ENCODE data around the gene NME9. TPM values are rescaled to one million over a fixed set of nuclear protein-coding genes. Genes with fewer than 3 reads are reported as not detected.

The NME9 gene
- total and polyA plus RNA-seq, 2 of the 4 experiments (the other 2 are of a cell fraction) = not detected

- POLR2A ChIA-PET (ENCODE audit: unreplicated experiment) = no interaction called here
- Histone ChIP-seq H2BK120ac (ENCODE audit: low read depth, low read length) (no peak overlapping the region), H3K79me1 (ENCODE audit: low read depth in 1 of 2, low read length in 2 of 2) (peaks cover 10 to 54% of the 10 kb centered on the region in 2 experiments; a peak in 3 of 4 replicates), H3K56ac (ENCODE audit: extremely low read depth, insufficient read depth, low read length) (no peak overlapping the region), H3K27ac (ENCODE audit: insufficient read depth, low read length) (no peak overlapping the region), H3K4me2 (ENCODE audit: low read depth, low read length) (no peak overlapping the region), H3K23ac (ENCODE audit: low read depth, low read length) (no peak overlapping the region), H2BK20ac (ENCODE audit: low read depth, low read length) (no peak overlapping the region), H3K9me1 (ENCODE audit: insufficient read depth, low read length) (peaks cover 13% of the 10 kb centered on the region; the same call in 1 of the 2 replicates), H3K9me3 (ENCODE audit: control insufficient read depth, insufficient read depth, low read length) (no peaks in the 10 kb centered on the region), H4K91ac (ENCODE audit: insufficient read depth, low read depth, low read length) (no peak overlapping the region), H3K9ac (ENCODE audit: low read depth, low read length) (no peak overlapping the region), H4K20me1 (ENCODE audit: insufficient read depth, low read length) (peaks cover 13% of the 10 kb centered on the region), H3K36me3 (ENCODE audit: control insufficient read depth, insufficient read depth, low read length) (peaks cover 3% of the 10 kb centered on the region), H2BK5ac (ENCODE audit: low read depth, low read length, poor library complexity, severe bottlenecking) (no peak overlapping the region), H2AK9ac (replicated peaks; ENCODE audit: low read depth, low read length, poor library complexity) (no peak overlapping the region), H4K8ac (ENCODE audit: low read depth in 2 of 2, low read length in 2 of 2) (no peak overlapping the region), H2AK5ac (ENCODE audit: low read depth, low read length) (no peak overlapping the region), H3K14ac (replicated peaks; ENCODE audit: low read depth, low read length) (no peak overlapping the region), H2AFZ (replicated peaks; ENCODE audit: low read length, poor library complexity) (no peak overlapping the region), H3K4ac (ENCODE audit: low read depth, low read length) (no peak overlapping the region), H3K27me3 (ENCODE audit: control insufficient read depth, insufficient read depth, low read length) (no peaks in the 10 kb centered on the region), H4K5ac (ENCODE audit: low read depth, low read length) (no peak overlapping the region), H3K18ac (ENCODE audit: low read depth, low read length) (no peak overlapping the region), H2BK15ac (ENCODE audit: low read depth, low read length) (no peak overlapping the region), H3K4me3 (ENCODE audit: insufficient read depth, low read depth, low read length) (no peak overlapping the region), H3K4me1 (ENCODE audit: control insufficient read depth, insufficient read depth, low read length) (peaks cover 5% of the 10 kb centered on the region; the same call in 1 of the 2 replicates)
- in situ Hi-C loops (cut with MboI; ENCODE audit: low sequenced_read_pairs) = no loop called here
- CTCF ChIA-PET = no interaction called here
- intact Hi-C loops (cut with micrococcal nuclease) = no loop called here
- TF ChIP-seq NFE2L2 (IDR thresholded peaks at IDR 0.05; ENCODE audit: low read depth, low read length) (no peak), SMC3 (IDR thresholded peaks at IDR 0.05; ENCODE audit: low read depth, low read length) (no peak), MAZ (IDR thresholded peaks at IDR 0.05; ENCODE audit: borderline replicate concordance, low read depth, low read length) (no peak), MAFK (IDR thresholded peaks at IDR 0.05; ENCODE audit: low read depth, low read length) (no peak), BHLHE40 (IDR thresholded peaks at IDR 0.05; ENCODE audit: low read depth, low read length) (no peak), RCOR1 (IDR thresholded peaks at IDR 0.05; ENCODE audit: insufficient replicate concordance, low read length) (no peak), USF2 (IDR thresholded peaks at IDR 0.05; ENCODE audit: low read depth, low read length) (no peak)
- no peak for ATAC-seq (ENCODE audit: low read depth)
- 94% methylated on average over 7 of the region's 15 CpGs; no CpG with 5 or more reads in 1 of the 2 experiments for WGBS, 2 experiments (ENCODE audit: extremely low coverage in 2 of 2, insufficient read length in 1 of 2)
- no TSS peak for BruUV-seq (replicated peaks)
- dilution Hi-C loops (cut with HindIII; ENCODE audit: low sequenced_read_pairs, unreplicated experiment) = no loop called here
- no peak for DNase-seq
Observed at GRCh38 chr3:138359919-138360868, 30.5 kb upstream of the NME9 start.

Data from IMR-90 (cell line).